Neutrophil (primary cell): ENCODE results near the gene PRTFDC1.

Experiments used
- H3K27ac ChIP-seq: fragments of 200-600 bp; sonication (generic); 2 replicates; pipeline ENCODE4 v1.5.1; 2016; ENCODE audit warnings: mild to moderate bottlenecking, moderate library complexity
- H3K27me3 ChIP-seq: fragments of 200-600 bp; sonication (generic); 2 replicates; pipeline ENCODE4 v1.6.0; 2016; ENCODE audit warnings: mild to moderate bottlenecking
- H3K36me3 ChIP-seq: fragments of 200-600 bp; sonication (generic); 2 replicates; pipeline ENCODE4 v1.5.1; 2017
- H3K4me1 ChIP-seq, 2 experiments: fragments of 200-600 bp in 1 of 2; sonication (generic) in 1 of 2; 1 replicate in 1 of 2; 2 replicates in 1 of 2; pipeline versions ENCODE4 v1.5.1 to v1.6.1; 2013 to 2016; ENCODE audit warnings: low read depth in 1 of 2, low read length in 1 of 2, mild to moderate bottlenecking in 1 of 2, moderate library complexity in 1 of 2; ENCODE audit not compliant: control insufficient read depth in 1 of 2, insufficient read depth in 1 of 2
- H3K4me3 ChIP-seq, 2 experiments: fragments of 200-600 bp in 1 of 2; sonication (generic) in 1 of 2; 1 replicate in 1 of 2; 2 replicates in 1 of 2; pipeline ENCODE4 v1.5.1; 2013 to 2016; ENCODE audit warnings: low read depth in 1 of 2, low read length in 1 of 2, mild to moderate bottlenecking in 1 of 2, moderate library complexity in 1 of 2
- H3K9me3 ChIP-seq: fragments of 200-600 bp; sonication (generic); 2 replicates; pipeline ENCODE4 v1.5.1; 2016
- TF ChIP-seq, protein P1 (sequence below): fragments of 200-600 bp; sonication (generic); IDR thresholded peaks from 2 replicates; pipeline ENCODE4 v1.5.1; 2016; ENCODE audit warnings: antibody characterized with exemption

PRTFDC1 gene

DNA sequence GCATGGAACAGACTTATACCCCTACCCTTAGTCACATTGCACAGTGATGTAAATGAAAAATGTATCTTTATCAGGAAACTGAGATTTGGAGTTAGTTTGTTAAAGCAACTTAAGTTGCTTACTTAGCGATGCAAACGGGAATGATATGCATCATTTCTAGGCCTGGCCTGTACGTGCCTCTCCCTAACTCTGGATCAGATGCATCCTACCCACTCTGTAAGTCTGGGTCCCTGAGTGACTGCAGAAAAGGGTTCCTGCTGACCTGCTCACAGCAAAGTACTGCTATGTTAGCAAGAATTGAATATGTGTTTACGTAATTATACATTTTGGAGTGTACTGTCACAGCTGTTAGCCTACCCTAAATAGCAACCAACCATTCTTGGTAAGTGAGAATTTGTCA is 30.7 kb upstream of the PRTFDC1 start:
- Histone ChIP-seq H3K4me3 (no peak overlapping the region), H3K4me1 (no peaks in the 10 kb centered on the region), H3K36me3 (no peaks in the 10 kb centered on the region), H3K27me3 (no peaks in the 10 kb centered on the region), H3K9me3 (no peaks in the 10 kb centered on the region), H3K27ac (no peak overlapping the region)
- TF ChIP-seq, protein P1, sequence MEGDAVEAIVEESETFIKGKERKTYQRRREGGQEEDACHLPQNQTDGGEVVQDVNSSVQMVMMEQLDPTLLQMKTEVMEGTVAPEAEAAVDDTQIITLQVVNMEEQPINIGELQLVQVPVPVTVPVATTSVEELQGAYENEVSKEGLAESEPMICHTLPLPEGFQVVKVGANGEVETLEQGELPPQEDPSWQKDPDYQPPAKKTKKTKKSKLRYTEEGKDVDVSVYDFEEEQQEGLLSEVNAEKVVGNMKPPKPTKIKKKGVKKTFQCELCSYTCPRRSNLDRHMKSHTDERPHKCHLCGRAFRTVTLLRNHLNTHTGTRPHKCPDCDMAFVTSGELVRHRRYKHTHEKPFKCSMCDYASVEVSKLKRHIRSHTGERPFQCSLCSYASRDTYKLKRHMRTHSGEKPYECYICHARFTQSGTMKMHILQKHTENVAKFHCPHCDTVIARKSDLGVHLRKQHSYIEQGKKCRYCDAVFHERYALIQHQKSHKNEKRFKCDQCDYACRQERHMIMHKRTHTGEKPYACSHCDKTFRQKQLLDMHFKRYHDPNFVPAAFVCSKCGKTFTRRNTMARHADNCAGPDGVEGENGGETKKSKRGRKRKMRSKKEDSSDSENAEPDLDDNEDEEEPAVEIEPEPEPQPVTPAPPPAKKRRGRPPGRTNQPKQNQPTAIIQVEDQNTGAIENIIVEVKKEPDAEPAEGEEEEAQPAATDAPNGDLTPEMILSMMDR = no peak

DNA sequence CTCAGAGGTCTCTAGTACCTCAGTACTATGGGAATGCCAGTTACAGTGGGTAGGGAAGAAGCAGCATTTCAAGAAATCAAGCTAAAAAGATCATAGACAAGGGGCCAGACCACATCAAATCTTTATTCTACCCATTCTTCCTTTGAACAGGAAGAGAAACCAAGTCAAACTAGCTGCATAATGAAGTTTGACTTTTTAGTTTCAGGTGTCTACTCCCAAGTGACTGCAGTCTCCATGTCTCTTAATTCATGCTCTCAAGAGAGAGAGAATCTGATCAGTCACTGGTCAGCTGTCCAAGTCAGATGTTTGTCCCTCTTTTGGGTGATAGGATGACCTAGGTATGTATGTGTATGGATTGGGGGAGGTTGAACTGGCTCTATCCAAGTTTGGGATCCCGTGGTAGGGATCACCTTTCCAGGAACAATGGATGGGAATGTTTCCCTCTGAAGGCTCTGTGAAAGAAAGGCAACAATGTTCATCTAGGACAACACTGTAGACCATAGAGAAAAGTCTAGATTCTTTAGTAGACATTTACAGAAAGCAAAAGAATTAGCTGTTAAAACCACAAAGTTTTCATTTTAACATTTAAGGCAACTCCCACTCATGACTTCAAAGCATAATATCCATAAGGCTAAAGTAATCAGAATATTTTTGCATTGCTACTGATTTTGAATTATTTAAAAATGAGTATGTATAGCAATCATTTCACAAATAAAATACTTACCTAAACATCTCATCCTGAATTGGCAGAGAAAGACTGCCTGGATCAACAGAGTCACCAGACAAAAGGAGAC is 30.1 kb upstream of the PRTFDC1 start:
- TF ChIP-seq, protein P1 = no peak
- Histone ChIP-seq H3K36me3 (no peaks in the 10 kb centered on the region), H3K9me3 (no peaks in the 10 kb centered on the region), H3K4me3 (no peak overlapping the region), H3K4me1 (no peaks in the 10 kb centered on the region), H3K27ac (no peak overlapping the region), H3K27me3 (no peaks in the 10 kb centered on the region)

DNA sequence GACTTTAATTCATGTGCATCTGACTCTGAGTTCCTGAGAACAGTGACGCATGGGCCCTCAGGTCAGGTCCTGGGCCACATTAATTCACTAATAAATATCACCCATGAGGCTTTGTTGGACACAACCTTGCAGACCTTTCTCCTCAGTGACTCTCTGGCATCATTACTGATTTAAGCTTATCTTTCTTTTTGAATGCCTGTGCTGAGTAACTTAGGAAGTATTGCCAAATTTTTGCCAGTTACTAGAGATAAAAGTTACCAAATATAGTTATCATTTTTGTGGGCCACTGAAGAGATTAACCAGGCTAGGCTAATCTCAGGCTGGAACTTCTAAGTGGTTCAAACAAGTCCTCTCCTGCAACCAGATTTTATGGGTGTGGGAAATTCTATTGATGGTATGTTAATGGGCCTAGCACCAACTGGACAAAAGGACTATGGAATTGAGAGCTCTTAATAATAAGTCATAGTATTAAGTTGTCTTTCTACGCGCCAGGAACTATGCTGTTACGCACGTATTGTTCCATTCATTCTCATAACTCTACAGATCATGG is 28.8 kb upstream of the PRTFDC1 start:
- no peak overlapping the region for H3K27ac ChIP-seq
- no peaks in the 10 kb centered on the region for H3K36me3 ChIP-seq
- TF ChIP-seq, protein P1 = no peak
- H3K4me3 ChIP-seq = no peak overlapping the region
- H3K4me1 ChIP-seq = no peaks in the 10 kb centered on the region
- no peaks in the 10 kb centered on the region for H3K27me3 ChIP-seq
- no peaks in the 10 kb centered on the region for H3K9me3 ChIP-seq

DNA sequence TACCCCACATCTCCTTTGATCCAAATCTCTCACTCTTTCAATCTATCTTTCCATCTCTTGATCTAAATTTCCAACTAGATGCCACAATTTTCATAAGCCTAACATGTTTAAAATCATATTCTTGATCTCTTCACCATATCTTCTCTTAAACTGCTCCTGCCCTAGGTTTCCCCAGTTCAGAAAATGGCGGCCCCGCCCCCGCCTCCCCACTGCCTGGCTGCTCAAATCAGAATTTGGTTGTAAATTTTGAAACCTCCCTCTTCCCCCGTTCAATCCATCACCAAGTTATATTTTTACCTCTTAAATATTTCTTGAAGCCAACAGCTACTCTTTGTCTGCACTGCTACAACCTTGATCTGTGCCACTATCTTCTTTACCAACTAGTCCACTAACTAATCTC is 27.3 kb upstream of the PRTFDC1 start:
- H3K27ac ChIP-seq = no peak overlapping the region
- TF ChIP-seq, protein P1 = no peak
- no peaks in the 10 kb centered on the region for H3K27me3 ChIP-seq
- no peaks in the 10 kb centered on the region for H3K36me3 ChIP-seq
- H3K4me1 ChIP-seq = no peaks in the 10 kb centered on the region
- H3K4me3 ChIP-seq = no peak overlapping the region
- H3K9me3 ChIP-seq = no peaks in the 10 kb centered on the region

- Histone ChIP-seq H3K4me1 (no peaks in the 10 kb centered on the region), H3K36me3 (no peaks in the 10 kb centered on the region), H3K27ac (no peak overlapping the region), H3K9me3 (no peaks in the 10 kb centered on the region), H3K4me3 (no peak overlapping the region), H3K27me3 (no peaks in the 10 kb centered on the region)
- TF ChIP-seq, protein P1 = no peak
These were observed 22.6 kb upstream of the PRTFDC1 start for GRCh38 chr10:24974976-24975375.
